ENCODE results near the gene KIAA1671.

- no peak for TF ChIP-seq CTCF (IDR thresholded peaks at IDR 0.05 in 2 of 3, conservative IDR thresholded peaks at IDR 0.05 in 1 of 3; ENCODE audit: insufficient read depth in 2 of 3, low read depth in 1 of 3, low read length in 3 of 3)
- TF ChIP-seq, protein P1, sequence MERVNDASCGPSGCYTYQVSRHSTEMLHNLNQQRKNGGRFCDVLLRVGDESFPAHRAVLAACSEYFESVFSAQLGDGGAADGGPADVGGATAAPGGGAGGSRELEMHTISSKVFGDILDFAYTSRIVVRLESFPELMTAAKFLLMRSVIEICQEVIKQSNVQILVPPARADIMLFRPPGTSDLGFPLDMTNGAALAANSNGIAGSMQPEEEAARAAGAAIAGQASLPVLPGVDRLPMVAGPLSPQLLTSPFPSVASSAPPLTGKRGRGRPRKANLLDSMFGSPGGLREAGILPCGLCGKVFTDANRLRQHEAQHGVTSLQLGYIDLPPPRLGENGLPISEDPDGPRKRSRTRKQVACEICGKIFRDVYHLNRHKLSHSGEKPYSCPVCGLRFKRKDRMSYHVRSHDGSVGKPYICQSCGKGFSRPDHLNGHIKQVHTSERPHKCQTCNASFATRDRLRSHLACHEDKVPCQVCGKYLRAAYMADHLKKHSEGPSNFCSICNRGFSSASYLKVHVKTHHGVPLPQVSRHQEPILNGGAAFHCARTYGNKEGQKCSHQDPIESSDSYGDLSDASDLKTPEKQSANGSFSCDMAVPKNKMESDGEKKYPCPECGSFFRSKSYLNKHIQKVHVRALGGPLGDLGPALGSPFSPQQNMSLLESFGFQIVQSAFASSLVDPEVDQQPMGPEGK (CRISPR knock-in tag; IDR thresholded peaks at IDR 0.05; ENCODE audit: borderline replicate concordance) = no peak
- TF ChIP-seq SMC3 (conservative IDR thresholded peaks at IDR 0.05; ENCODE audit: insufficient read depth, low read depth, low read length) = no peak
- TF ChIP-seq IRF9 (tag; IDR thresholded peaks at IDR 0.05) = no peak
- TF ChIP-seq ZNF586 (CRISPR knock-in tag; conservative IDR thresholded peaks at IDR 0.05) = no peak
- no peak for TF ChIP-seq ZNF224 (CRISPR knock-in tag; IDR thresholded peaks at IDR 0.05)
- TF ChIP-seq PURB (CRISPR knock-in tag; IDR thresholded peaks at IDR 0.05; ENCODE audit: low read depth) = no peak
- TF ChIP-seq NFIC (IDR thresholded peaks at IDR 0.05) = no peak
- TF ChIP-seq ZC3H8 (IDR thresholded peaks at IDR 0.05) = no peak
- no peak for TF ChIP-seq ZNF76 (CRISPR knock-in tag; IDR thresholded peaks at IDR 0.05; ENCODE audit: borderline replicate concordance)
- no peak for TF ChIP-seq ZNF121 (CRISPR knock-in tag; conservative IDR thresholded peaks at IDR 0.05)
Observed at GRCh38 chr22:25203082-25203481, 250.6 kb downstream of the KIAA1671 start.
